GM10266 (cell line): ENCODE measurements around the gene CNTN4.

Experiments used
- DNase-seq: peaks from one replicate; pipeline ENCODE4 v3.0.0; 2012; ENCODE audit errors: extremely low spot score
- CTCF ChIP-seq: IDR thresholded peaks from 2 replicates; pipeline ENCODE4 v1.5.1; 2012; ENCODE audit warnings: mild to moderate bottlenecking, low read depth; ENCODE audit not compliant: control insufficient read depth, insufficient read depth; ENCODE audit errors: missing control alignments

CNTN4 gene

GRCh38 chr3:2851361-2851760, 752.7 kb downstream of the CNTN4 start:
- DNase-seq: no peak
- no peak for TF ChIP-seq CTCF

GRCh38 chr3:2851835-2852234, 753.2 kb downstream of the CNTN4 start:
- no peak for DNase-seq
- no peak for TF ChIP-seq CTCF

GRCh38 chr3:2853651-2854050, 755.0 kb downstream of the CNTN4 start:
- TF ChIP-seq CTCF: no peak

GRCh38 chr3:2856138-2857133, 757.8 kb downstream of the CNTN4 start:
- TF ChIP-seq CTCF: no peak
- no peak for DNase-seq

More at GRCh38 chr3:2853651-2854050, 755.0 kb downstream of the CNTN4 start:
- DNase-seq: no peak

- no peak for DNase-seq
- TF ChIP-seq CTCF: no peak
Observed at GRCh38 chr3:2860626-2861025, 762.0 kb downstream of the CNTN4 start.

- TF ChIP-seq CTCF: no peak
- no peak for DNase-seq
Observed at GRCh38 chr3:2861120-2861519, 762.5 kb downstream of the CNTN4 start.

GRCh38 chr3:2861920-2862319, 763.3 kb downstream of the CNTN4 start:
- no peak for DNase-seq
- TF ChIP-seq CTCF: no peak
